Measurements from ENCODE around the gene RPS18. TPM values are rescaled to one million over a fixed set of nuclear protein-coding genes. Genes with fewer than 3 reads are reported as not detected.

RPS18 gene
- total and polyA plus RNA-seq, 9 of the 15 experiments (the other 6 are each of a cell fraction or from before 2014, with no cell fraction given), result 5,023 to 17,516 (median 8,131) TPM

DNA sequence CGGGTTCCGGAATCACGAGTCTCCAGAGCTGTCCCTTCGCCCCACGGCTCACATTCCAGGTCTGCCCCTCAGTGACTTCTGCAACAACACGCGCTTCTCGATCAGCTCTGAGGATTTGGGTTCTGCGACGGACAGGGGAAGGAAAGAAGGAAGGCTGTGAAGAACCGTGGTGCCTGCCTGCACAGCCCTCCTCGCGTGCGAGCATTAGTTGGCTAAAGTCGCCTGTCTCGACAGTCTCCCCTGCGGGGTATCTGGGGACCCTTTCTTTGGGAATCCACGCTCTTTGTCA lies 23.3 kb upstream of the RPS18 start (continued):
- no peak for TF ChIP-seq ARID3A (IDR thresholded peaks at IDR 0.05; ENCODE audit: borderline replicate concordance, low read depth, low read length)
- TF ChIP-seq ZNF436 (CRISPR knock-in tag; IDR thresholded peaks at IDR 0.05), result no peak
- no peak for TF ChIP-seq ZNF282 (CRISPR knock-in tag; IDR thresholded peaks at IDR 0.05)
- no peak for TF ChIP-seq ZNF316 (IDR thresholded peaks at IDR 0.05)
- no peak for TF ChIP-seq C11orf30 (IDR thresholded peaks at IDR 0.05; ENCODE audit: low read depth)
- TF ChIP-seq MIER1 (IDR thresholded peaks at IDR 0.05; ENCODE audit: low read depth), result peak; percentile 70
- TF ChIP-seq NR4A1 (CRISPR knock-in tag; IDR thresholded peaks at IDR 0.05), result no peak
- peak; percentile 76; the same call in 1 of the 2 replicates for TF ChIP-seq NR4A1 (tag; IDR thresholded peaks at IDR 0.05)
- TF ChIP-seq, protein P1, sequence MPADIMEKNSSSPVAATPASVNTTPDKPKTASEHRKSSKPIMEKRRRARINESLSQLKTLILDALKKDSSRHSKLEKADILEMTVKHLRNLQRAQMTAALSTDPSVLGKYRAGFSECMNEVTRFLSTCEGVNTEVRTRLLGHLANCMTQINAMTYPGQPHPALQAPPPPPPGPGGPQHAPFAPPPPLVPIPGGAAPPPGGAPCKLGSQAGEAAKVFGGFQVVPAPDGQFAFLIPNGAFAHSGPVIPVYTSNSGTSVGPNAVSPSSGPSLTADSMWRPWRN (IDR thresholded peaks at IDR 0.05; ENCODE audit: low read depth), result 0 out of 2 replicates have a peak, but pooled peaks have one; percentile 9
- TF ChIP-seq SPI1 (IDR thresholded peaks at IDR 0.05; ENCODE audit: borderline replicate concordance, low read depth, low read length), result no peak
- TF ChIP-seq NR1H2 (CRISPR knock-in tag; IDR thresholded peaks at IDR 0.05), result 0 out of 2 replicates have a peak, but pooled peaks have one; percentile 12
- TF ChIP-seq CBX2 (IDR thresholded peaks at IDR 0.05; ENCODE audit: insufficient read depth, low read length, poor library complexity, severe bottlenecking), result no peak
- TF ChIP-seq ZBTB43 (CRISPR knock-in tag; IDR thresholded peaks at IDR 0.05), result no peak
- 0 out of 2 replicates have a peak, but pooled peaks have one; percentile 10 for TF ChIP-seq OTX1 (CRISPR knock-in tag; IDR thresholded peaks at IDR 0.05)
- no peak for TF ChIP-seq ZFPM2 (CRISPR knock-in tag; IDR thresholded peaks at IDR 0.05)
- TF ChIP-seq TBL1XR1 (IDR thresholded peaks at IDR 0.05; ENCODE audit: low read length in 2 of 2), result no peak
- no peak for TF ChIP-seq ARHGAP35 (IDR thresholded peaks at IDR 0.05; ENCODE audit: partially characterized antibody)
- TF ChIP-seq HNRNPK (IDR thresholded peaks at IDR 0.05; ENCODE audit: low read depth, low read length, poor library complexity, severe bottlenecking), result no peak
- TF ChIP-seq NCOA1 (IDR thresholded peaks at IDR 0.05; ENCODE audit: low read depth), result no peak
- TF ChIP-seq, protein P2, sequence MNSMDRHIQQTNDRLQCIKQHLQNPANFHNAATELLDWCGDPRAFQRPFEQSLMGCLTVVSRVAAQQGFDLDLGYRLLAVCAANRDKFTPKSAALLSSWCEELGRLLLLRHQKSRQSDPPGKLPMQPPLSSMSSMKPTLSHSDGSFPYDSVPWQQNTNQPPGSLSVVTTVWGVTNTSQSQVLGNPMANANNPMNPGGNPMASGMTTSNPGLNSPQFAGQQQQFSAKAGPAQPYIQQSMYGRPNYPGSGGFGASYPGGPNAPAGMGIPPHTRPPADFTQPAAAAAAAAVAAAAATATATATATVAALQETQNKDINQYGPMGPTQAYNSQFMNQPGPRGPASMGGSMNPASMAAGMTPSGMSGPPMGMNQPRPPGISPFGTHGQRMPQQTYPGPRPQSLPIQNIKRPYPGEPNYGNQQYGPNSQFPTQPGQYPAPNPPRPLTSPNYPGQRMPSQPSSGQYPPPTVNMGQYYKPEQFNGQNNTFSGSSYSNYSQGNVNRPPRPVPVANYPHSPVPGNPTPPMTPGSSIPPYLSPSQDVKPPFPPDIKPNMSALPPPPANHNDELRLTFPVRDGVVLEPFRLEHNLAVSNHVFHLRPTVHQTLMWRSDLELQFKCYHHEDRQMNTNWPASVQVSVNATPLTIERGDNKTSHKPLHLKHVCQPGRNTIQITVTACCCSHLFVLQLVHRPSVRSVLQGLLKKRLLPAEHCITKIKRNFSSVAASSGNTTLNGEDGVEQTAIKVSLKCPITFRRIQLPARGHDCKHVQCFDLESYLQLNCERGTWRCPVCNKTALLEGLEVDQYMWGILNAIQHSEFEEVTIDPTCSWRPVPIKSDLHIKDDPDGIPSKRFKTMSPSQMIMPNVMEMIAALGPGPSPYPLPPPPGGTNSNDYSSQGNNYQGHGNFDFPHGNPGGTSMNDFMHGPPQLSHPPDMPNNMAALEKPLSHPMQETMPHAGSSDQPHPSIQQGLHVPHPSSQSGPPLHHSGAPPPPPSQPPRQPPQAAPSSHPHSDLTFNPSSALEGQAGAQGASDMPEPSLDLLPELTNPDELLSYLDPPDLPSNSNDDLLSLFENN (IDR thresholded peaks at IDR 0.05; ENCODE audit: low read depth in 2 of 2, low read length in 2 of 2), result no peak
- TF ChIP-seq, protein P3, sequence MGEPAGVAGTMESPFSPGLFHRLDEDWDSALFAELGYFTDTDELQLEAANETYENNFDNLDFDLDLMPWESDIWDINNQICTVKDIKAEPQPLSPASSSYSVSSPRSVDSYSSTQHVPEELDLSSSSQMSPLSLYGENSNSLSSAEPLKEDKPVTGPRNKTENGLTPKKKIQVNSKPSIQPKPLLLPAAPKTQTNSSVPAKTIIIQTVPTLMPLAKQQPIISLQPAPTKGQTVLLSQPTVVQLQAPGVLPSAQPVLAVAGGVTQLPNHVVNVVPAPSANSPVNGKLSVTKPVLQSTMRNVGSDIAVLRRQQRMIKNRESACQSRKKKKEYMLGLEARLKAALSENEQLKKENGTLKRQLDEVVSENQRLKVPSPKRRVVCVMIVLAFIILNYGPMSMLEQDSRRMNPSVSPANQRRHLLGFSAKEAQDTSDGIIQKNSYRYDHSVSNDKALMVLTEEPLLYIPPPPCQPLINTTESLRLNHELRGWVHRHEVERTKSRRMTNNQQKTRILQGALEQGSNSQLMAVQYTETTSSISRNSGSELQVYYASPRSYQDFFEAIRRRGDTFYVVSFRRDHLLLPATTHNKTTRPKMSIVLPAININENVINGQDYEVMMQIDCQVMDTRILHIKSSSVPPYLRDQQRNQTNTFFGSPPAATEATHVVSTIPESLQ (CRISPR knock-in tag; IDR thresholded peaks at IDR 0.05), result no peak
- no peak for TF ChIP-seq KHSRP (IDR thresholded peaks at IDR 0.05)

All from K562 (cell line).